Fibroblast of skin of left quadriceps (primary cell): Measurements from ENCODE around the gene LYSMD2.
"Not testable (repeated sequence)": the region's sequence is repeated elsewhere in the genome, so short reads cannot be mapped to it uniquely, and the experiment has no call there.

Experiments used
- DNase-seq, 2 experiments: peaks; one replicate each; pipeline ENCODE4 v3.0.0-alpha.2; 2013; ENCODE audit warnings: low read depth in 2 of 2

Gene LYSMD2, protein sequence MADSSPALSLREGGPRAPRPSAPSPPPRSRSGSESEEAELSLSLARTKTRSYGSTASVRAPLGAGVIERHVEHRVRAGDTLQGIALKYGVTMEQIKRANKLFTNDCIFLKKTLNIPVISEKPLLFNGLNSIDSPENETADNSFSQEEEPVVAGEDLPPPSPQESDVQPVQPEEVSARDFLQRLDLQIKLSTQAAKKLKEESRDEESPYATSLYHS

DNA sequence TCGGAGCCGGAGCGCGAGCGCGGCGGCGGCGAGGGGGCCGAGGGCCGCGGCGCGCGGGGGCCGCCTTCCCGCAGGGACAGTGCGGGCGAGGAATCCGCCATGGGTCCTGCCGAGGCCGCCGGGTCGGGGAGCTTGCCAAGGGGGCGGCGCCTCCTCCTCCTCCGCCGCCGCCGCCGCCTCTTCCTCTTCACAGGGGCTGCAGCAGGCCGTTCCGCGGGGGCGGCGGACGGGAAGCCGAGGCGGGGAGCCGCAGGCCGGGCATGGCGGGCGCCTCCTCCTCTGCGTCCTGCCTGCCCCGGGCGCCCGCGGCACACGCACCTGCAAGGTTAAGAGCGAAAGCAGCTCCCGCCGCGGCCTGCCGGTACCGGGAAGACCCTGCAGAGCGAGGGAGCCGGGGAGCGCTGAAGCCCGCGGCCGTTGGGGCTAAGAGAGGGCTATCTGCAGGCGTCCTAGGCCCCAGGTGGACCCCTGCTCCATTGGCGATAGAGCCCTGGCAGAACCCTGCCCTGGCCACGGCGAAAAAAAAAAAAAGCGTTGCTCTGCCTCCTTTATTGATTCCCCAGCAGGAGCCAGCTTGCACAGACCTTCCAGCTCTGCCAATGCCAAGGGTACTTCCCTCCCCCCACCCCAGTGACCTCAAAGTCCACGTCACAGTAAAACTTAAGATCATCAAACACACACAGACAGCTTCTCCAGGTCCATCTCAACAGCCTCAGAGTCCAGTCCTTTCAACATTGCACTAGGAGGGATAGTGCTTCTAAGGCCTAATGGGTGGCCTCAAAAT is at the start of gene LYSMD2:
Gene LYSMD2, minus strand, starts transcription at position 134 of the 784 bp plus-strand sequence. Its CDS starts 33 bp downstream, at position 101.
- DNase-seq: no peak

DNA sequence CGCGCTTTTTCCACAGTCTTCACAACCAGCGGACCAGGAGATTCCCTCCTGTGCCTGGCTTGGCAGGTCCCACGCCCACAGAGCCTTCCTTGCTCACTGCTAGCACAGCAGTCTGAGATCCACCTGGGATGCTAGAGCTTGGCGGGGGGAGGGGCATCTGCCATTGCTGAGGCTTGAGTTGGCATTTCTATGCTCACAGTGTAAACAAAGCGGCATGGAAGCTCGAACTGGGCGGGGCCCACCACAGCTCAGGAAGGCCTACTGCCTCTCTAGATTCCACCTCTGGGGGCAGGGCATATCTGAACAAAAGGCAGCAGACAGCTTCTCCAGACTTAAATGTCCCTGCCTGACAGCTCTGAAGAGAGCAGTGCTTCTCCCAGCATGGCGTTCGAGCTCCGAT is 49.7 kb upstream of the LYSMD2 start:
- not testable (repeated sequence) for DNase-seq

DNA sequence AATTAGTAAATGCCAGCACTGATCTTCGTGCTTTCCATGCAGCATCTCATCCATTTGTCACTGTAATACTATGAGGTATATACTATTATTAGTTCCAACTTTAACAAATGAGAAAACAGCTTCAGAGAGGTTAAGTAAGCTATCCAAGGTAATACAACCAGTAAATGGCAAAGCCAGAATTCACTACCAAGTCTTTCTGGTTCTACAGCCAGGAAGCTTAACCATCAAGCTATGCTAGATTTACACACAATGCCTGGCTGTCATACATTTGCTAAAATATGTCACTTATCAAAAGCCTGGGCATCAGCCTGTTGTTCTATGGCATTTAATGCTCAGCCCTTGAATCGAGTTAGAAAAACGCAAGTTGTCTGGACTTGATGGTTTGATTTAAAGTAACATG is 46.5 kb upstream of the LYSMD2 start:
- no peak for DNase-seq

DNA sequence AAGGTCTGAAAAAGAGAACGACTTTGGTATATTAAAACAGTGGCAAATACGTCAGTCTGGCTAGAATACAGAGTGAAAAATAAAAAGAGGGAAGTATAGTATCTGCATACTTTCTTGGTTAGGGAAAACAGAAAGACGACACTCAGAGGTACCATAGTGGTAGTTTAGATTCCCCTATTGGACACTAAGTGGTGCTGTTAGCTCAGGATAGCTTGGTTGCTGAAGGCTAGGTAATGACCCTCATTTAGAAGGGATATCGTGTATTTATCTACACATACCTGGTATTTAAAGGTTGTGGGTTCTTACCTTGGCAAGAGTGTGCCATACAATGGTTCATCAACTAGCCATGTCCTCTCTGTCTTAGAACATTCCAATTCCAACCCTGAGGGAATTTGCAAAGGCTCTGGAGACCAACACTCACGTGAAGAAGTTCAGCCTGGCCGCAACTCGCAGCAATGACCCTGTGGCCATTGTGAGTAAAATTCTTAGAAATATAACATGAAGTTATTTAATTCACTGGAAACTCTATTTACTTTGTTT is 45.0 kb upstream of the LYSMD2 start:
- no peak for DNase-seq

DNA sequence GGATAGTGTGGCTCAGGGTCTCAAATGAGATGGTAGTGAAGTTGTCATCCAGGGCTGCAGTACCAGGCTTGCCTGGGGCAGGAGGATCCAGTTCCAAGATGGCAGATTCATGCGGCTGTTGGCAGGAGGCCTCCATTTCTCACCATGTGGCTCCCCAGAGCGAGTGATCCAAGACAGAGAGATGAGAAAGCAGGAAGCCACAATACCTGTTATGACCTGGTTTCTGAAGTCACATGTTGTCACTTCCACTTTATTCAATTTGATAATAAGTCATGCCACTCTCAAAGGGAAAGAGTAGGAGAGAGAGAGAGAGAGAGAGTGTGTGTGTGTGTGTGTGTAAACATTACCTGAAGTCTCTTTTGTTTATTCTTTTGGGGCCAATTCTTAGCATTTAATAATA is 44.1 kb upstream of the LYSMD2 start:
- DNase-seq: no peak

DNA sequence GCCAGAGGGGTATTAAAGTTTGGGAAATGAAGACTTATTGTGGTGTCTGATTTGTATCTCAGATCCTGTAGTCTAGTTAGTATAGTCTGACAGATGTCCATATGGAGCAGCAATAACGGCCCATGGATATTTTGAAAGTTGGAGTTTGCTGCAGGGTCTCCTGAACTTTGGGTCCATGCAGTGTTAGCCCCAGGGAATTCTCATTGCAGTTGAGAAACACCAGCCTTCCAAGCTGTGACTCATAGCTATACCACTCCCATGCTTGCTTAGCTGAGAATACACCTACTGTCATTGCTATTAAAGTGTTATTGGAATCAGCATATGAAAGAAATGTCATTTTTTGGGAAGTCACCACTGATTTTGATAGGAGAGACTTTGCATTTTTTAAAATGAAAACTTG is 43.2 kb upstream of the LYSMD2 start:
- DNase-seq: no peak

DNA sequence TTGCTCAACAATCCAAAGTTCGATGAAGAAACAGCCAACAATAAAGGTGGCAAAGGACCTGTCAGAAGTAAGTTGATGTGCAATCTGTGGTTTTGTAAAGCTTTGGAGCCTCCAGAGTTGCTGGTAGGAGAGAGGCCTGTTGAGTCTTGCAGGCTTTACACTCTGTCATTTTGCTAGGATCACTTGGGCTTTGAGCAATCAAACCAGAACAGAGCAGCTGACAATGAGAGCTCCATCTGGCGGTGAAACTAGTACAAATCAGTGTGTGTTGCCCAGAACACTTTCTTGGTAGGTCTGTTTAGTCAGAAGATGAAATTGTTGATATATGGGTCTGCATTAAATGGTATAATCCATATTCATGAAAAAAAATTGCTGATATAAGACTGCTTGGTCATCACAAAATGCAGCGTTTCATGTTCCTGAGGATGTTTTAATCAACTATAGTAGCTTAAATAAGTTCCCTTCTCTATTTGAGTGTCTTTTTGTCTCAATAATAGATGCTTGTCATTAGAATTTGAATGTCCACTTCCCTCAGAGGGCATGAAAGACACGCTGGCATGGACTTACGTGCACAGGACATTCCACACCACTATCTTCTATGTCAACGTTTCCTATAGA is 39.6 kb upstream of the LYSMD2 start:
- DNase-seq: peak; percentile 48 to 56

DNA sequence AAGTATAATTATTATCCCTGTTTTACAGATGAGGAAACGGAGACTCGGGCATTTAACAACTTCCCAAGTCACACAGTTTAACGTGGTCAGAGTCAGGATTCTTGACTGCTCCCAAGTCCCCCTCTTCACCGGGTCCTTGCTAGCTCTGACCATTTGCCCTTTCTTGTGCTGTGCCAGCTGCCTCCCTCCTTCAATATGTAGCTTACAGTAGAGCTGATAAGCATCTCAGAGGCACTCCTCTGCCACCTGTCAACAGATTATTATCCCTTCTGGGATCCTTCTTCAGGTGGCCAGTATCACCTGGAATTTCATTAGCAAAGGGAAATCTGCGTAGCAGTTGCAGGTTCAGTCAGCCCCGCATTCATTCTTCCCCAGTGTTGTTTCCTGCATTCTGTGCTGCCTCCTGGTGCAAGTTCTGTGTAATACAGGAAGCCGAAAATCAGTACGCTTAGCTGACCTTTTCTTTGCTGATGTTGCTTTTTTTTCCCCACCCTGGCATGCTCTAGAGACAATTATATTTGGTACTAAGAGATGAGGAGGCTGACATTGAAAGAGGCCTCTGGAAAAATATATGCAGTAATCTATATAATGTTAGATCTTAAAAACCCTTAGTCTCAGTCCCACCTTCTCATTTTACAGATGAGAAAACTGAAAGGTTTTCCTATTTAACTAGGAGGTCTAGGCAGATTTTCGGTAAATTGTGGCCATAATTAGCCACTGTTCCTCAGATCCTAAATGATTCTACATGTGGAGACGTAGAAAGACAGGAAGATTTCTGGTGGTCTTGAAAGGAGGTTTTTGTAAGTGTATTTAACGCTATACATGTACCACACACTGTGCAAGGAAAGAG is 38.7 kb upstream of the LYSMD2 start:
- DNase-seq: no peak

DNA sequence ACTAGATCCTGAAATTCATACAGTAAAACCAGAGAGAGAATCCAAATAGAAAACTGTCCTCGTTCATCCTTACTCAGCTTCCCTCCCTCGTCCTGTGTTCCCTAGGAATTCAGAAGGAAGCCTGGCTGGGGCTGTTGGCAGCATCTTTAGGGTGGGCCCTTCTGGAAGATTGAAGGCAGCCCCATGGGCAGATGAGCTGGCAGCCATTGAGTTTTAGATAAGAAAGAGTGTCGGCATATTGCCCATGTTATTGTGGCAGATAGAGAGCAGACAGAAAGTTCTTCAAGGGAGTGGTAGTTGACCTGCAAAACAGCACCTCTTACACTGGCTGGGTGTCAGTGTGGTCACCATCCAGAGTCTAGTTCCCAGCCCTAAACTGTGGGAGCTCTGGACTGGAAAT is 37.5 kb upstream of the LYSMD2 start:
- DNase-seq: no peak

DNA sequence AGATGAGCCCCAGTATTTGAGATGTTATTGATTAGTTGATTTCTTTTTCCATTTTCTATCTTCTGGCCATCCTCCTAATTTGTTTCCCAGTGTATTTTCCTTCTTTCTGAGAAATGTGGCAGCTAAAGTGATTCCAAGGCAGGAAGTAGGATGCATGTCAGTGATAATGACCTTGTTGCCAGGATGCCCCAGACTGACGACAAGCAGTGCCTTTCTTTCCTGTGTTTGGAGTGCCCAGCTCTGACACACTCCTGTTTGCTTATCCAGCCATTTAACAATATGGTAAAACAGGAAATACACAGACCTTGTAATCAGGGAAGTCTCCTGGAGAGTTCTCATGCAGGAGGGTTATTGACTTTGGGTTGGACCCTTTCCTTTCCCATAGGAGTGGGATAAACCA is 34.3 kb upstream of the LYSMD2 start:
- no peak for DNase-seq

DNA sequence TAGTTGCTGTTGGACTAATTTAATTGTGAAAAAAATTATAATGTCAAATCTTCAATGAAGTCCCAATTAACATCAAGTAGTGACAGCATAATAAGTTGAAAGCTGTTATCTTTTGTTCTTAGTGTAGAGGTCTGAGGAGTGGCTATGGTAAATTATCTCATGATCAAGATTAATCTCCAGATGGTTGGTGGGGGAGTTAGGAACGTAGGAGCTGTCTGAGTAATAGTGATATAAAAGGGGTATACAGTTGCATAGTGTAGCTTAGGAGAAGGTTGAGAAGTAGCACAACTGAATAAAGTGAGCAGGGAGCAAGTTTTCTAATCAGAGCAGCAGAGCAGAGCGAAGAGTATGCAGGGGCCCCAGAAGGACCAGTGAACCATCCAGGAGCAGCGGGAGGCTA is 33.4 kb upstream of the LYSMD2 start:
- no peak for DNase-seq

DNA sequence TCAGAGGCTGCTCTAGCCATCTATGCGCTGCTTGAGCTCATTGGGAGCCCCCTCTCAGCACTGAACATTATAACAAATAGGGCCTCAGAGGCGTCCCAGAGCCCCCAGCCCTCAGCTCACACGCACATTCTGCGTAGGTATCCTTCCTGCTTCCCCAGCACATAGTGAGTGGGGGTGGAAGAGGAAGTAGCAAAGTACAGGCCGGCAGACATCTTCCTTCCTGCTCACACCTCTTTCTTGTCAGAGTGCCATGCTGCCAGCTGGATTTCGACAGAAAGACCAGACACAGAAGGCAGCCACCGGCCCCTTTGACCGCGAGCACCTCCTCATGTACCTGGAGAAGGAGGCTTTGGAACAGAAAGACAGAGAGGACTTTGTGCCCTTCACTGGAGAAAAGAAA is 30.6 kb upstream of the LYSMD2 start:
- DNase-seq: no peak

DNA sequence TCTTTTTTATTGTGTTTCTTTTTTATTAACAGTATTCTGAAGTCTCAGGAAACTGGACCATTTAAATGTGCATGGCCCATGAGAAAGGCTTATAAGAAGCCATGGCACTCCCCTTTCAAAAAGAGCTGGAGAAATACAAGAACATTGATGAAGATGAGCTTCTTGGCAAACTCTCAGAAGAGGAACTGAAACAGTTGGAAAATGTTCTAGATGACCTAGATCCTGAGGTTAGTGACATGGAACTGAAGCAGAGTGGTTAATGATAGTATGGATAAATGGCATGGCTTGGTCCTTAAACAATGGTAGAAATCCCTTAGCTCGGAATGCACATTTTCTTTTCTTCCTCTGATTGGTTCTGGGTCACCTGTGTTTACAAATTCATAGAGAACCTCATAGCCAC is 28.9 kb upstream of the LYSMD2 start:
- no peak for DNase-seq

DNA sequence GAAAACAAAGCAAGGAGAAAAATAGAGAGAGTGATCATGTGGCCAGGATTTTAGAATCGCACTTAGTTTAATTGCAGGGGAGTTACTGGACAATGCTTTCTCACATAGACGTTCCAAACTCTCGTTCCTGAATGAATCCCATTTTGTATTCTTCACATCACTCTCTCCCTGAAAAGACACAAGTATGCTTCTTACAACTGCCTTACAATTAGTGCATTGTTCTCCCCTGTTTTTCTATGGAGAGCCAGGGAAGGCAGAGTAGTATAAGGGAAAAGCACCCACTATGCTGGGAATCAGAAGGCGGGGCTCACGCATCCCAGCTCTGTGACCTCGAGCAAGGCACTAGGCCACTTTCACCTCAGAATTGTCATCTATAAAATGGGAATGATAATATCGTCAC is 28.3 kb upstream of the LYSMD2 start:
- no peak for DNase-seq

DNA sequence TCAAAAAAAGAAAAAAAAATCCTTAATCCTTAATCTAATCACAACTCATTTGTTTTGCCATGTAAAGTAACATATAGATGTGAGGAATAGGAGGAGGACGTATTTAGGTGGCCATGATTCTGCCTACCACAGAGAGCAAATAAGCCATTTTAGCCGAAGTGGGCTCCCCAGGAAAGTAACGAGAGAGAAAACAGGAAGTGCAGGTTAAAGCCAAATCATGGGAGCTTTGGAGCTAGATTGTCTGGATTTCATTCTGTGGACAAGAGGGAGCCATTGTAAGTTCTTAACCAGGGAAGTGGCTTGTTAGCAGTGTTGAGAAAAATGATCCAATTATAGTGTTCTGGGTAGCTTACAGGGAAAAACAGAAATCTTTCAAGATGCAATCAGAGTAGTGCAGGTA is 23.4 kb upstream of the LYSMD2 start:
- no peak for DNase-seq

DNA sequence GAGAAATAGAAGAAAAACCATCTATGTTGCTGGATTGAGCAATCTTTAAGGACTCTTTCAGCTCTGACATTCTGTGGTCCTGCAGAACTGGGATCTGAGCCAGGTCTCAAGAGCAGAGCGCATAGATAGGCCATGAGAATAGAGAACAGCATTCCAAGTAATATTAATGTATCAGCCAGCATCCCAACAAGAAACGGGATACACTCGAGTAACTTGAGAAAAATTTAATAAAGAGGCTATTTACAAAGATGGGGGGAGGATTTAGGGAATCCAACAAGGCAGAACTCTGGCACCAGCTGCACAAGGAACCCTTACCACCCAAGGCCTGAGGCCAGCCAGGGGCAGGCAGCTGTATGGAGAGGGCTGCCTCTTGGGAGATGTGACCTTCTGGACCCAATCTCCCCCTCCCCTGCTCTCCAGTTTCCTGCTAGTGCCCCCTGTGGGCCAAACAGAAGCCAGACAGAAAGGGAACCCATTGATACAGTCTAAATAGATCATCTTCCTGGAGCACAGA is 22.2 kb upstream of the LYSMD2 start:
- DNase-seq: peak; percentile 95 to 96

DNA sequence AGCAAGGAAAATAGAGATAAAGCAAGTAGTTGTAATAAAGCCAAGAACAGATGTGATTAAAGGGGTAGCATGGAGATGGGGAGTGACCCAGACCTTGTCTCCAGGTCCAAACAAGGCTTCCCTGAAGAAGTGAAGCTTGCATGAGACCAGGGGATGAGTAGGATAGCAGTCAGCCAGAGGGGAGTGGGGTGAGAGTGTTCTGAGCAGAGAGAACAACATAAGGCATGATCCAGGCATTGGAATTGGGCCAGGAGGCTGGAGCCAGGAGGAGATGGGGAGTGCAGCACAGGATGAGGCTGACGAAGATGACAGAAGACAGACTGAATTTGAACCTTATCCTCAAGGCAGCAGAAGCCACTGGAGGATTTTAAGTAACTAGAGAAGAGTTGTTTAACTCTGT is 21.2 kb upstream of the LYSMD2 start:
- DNase-seq: peak; percentile 63 to 69

DNA sequence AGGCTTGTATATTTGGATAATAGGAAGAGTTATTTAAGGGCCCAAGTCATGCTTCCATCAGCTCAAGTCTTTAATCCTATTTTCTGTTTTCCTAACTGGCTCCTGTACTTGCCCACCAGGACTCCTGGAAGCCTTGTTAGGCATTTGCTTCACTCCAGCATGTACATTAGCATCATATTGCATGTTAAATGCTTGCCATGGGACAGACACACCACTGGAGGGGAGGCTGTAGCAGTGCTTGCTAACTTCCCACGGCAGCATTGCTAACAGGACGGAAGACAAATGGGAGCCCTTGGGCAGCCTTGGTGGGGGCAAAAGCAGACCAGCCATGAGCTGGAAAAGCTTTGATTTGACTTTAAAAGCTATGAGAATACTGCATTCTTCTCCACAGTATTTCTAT is 20.0 kb upstream of the LYSMD2 start:
- no peak for DNase-seq

DNA sequence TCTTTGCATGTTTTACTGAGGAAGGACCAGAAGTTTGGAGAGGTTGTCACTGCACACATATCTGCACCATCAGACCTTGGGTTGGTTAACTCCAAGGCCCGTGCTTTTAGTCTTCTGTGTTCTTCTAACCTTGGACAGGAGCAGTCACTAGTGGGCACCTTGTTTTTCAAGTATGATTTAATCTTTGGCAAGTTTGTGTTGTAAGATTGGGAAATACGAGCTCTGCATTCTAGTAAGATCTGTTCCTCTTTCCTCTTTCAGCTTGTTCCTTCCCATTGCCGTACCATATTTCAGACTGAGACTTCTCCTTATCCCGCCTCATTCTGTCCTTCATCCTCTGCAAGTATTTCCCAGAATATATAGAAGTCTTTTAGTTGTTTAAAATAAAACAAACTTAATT is 19.0 kb upstream of the LYSMD2 start:
- DNase-seq: no peak

DNA sequence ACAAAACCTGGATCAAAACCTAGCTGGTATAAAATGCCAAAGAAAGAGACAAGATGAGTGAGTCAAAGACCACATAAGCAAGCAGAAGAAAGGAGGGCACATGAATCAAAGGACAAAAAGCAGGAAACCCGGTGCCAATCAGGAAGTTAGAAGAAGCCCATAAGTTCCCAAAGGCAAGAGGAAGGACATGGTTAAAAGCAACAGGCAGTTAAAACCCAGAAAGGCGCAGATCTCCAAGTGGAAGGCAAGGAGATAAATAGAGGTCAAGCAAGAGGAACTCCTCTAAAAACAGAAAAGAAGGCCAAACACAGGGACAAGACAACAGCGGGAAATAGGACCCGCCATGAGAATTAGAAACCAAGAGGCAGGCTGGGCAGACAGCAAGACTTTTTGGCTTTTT is 18.3 kb upstream of the LYSMD2 start:
- no peak for DNase-seq

DNA sequence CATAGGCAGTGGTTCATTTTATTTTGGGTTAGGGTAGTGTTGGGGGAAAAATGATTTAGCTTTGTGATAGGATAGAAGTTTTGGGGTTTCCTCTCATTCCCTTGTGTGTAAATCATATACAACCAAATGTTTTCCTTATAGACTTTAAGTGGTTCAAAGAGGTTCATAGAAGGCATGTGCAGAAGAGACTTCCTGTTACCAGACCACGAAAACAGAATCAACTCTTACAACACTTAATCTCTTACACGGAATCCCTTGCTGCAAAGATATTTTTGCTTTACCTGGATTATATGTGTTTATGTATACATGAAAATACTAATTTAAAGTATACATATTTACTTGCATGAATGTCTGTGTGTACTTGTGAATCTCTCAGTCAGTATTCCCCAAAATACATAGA is 16.8 kb upstream of the LYSMD2 start:
- DNase-seq: no peak

DNA sequence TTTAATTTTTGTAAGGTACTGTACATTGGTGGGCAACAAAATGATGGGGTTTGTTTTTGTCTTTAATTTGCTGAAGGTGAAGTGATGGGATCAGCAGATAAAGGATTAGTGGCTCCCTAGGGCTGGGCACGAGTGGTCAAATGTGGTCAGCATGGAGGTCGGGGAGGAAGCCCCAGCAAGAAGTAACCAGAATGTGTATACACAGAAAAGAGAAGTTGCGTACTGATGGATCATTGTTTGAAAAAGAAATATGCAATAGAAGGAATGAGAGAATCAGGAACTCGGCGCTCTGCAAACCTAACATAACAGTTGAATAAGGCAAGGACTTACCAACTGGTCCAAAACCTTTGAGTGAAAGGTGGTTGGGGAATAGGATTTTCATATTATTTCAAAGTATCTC is 15.4 kb upstream of the LYSMD2 start:
- no peak for DNase-seq
